Body of pancreas (tissue), 4 donors: Measurements from ENCODE around the gene CAMTA1.

Source experiments
- CTCF ChIP-seq, 7 experiments: fragments of 450-650 bp in 4 of 7; fragments of 200-600 bp in 3 of 7; sonication (generic) in 3 of 7; IDR thresholded peaks; one replicate each; pipeline ENCODE4 v1.5.1; 2016 to 2019; ENCODE audit warnings: antibody characterized with exemption in 7 of 7
- POLR2A ChIP-seq, 3 donors: fragments of 450-650 bp; IDR thresholded peaks; one replicate each; pipeline ENCODE4 v1.6.1; 2016; ENCODE audit warnings: antibody characterized with exemption in 3 of 3, mild to moderate bottlenecking in 2 of 3

GRCh38 chr1:7628273-7628672 lies 843.0 kb downstream of the CAMTA1 start:
- TF ChIP-seq CTCF (IDR thresholded peaks at IDR 0.05) (no peak), POLR2A (IDR thresholded peaks at IDR 0.05) (no peak)
